GM23338 (cell line): ENCODE results near the gene CABP4. TPM values are rescaled to one million over a fixed set of nuclear protein-coding genes. Genes with fewer than 3 reads are reported as not detected.
A peak's percentile ranks its signal among the peaks of the same experiment; 100 is the strongest.

ENCODE experiments used
- ATAC-seq: fragments of 200-7000 bp; cut with Tn5 transposase; 3 replicates; pipeline ENCODE4 v1.9.1; 2020
- DNase-seq: peaks from one replicate; pipeline ENCODE4 v3.0.0-alpha.2; 2015; ENCODE audit warnings: low spot score
- H2AFZ ChIP-seq: fragments of 200-600 bp; sonication (generic); 2 replicates; pipeline ENCODE4 v1.8.0; 2016; ENCODE audit warnings: antibody characterized with exemption, mild to moderate bottlenecking, moderate library complexity
- H3F3A ChIP-seq: fragments of 200-600 bp; sonication (generic); replicated peaks from 2 replicates; pipeline ENCODE4 v1.8.0; 2017; ENCODE audit warnings: antibody characterized with exemption, mixed run types, low read depth
- H3K27ac ChIP-seq: fragments of 200-600 bp; sonication (generic); 2 replicates; pipeline ENCODE4 v1.6.1; 2016; ENCODE audit warnings: low read depth
- H3K27me3 ChIP-seq: fragments of 200-600 bp; sonication (generic); 2 replicates; pipeline ENCODE4 v1.8.0; 2016; ENCODE audit warnings: mild to moderate bottlenecking, mixed run types, moderate library complexity; ENCODE audit not compliant: insufficient read depth
- H3K36me3 ChIP-seq: fragments of 200-600 bp; sonication (generic); 2 replicates; pipeline ENCODE4 v1.8.0; 2016; ENCODE audit warnings: mild to moderate bottlenecking; ENCODE audit not compliant: insufficient read depth
- H3K4me1 ChIP-seq: fragments of 200-600 bp; sonication (generic); 2 replicates; pipeline ENCODE4 v1.8.0; 2016; ENCODE audit warnings: mild to moderate bottlenecking, moderate library complexity; ENCODE audit not compliant: insufficient read depth
- H3K4me2 ChIP-seq: fragments of 200-600 bp; sonication (generic); 2 replicates; pipeline ENCODE4 v1.7.1; 2017; ENCODE audit warnings: mixed run types
- H3K4me3 ChIP-seq: fragments of 200-600 bp; sonication (generic); 2 replicates; pipeline ENCODE4 v1.6.1; 2016; ENCODE audit warnings: mixed run types
- H3K79me2 ChIP-seq: fragments of 200-600 bp; sonication (generic); replicated peaks from 2 replicates; pipeline ENCODE4 v1.8.0; 2017; ENCODE audit warnings: mild to moderate bottlenecking; ENCODE audit not compliant: insufficient read depth
- H3K9me2 ChIP-seq: fragments of 200-600 bp; sonication (generic); 2 replicates; pipeline ENCODE4 v1.8.0; 2017; ENCODE audit not compliant: insufficient read depth
- H4K20me1 ChIP-seq: fragments of 200-600 bp; sonication (generic); replicated peaks from 2 replicates; pipeline ENCODE4 v1.8.0; 2017; ENCODE audit warnings: mild to moderate bottlenecking; ENCODE audit not compliant: insufficient read depth
- H3K27ac Mint-ChIP-seq: 2 replicates; pipeline ENCODE4 v1.8.0; 2020; ENCODE audit warnings: inconsistent platforms, mild to moderate bottlenecking, moderate library complexity, mixed read lengths
- H3K27me3 Mint-ChIP-seq: 3 replicates; pipeline ENCODE4 v1.8.0; 2022; ENCODE audit warnings: low read depth, mild to moderate bottlenecking, moderate library complexity, mixed read lengths, inconsistent platforms; ENCODE audit not compliant: insufficient read depth, poor library complexity
- H3K36me3 Mint-ChIP-seq: 3 replicates; pipeline ENCODE4 v1.8.0; 2021; ENCODE audit warnings: low read depth, mild to moderate bottlenecking, inconsistent platforms, moderate library complexity, mixed read lengths
- H3K4me1 Mint-ChIP-seq: 3 replicates; pipeline ENCODE4 v1.8.0; 2020; ENCODE audit warnings: mild to moderate bottlenecking, inconsistent platforms, mixed read lengths
- H3K4me3 Mint-ChIP-seq: 3 replicates; pipeline ENCODE4 v1.8.0; 2021; ENCODE audit warnings: moderate library complexity, mild to moderate bottlenecking, inconsistent platforms, mixed read lengths
- H3K9me3 Mint-ChIP-seq: 3 replicates; pipeline ENCODE4 v1.8.0; 2020; ENCODE audit warnings: moderate library complexity, mild to moderate bottlenecking, inconsistent platforms, mixed read lengths
- CREB1 ChIP-seq: fragments of 250-450 bp; sonication (Bioruptor Pico); IDR thresholded peaks from 2 replicates; pipeline ENCODE4 v1.5.0; 2020; ENCODE audit warnings: low read depth, mild to moderate bottlenecking, moderate library complexity
- EZH2 ChIP-seq: fragments of 200-600 bp; sonication (generic); IDR thresholded peaks from one replicate; pipeline ENCODE4 v1.8.0; 2017; ENCODE audit warnings: antibody characterized with exemption, mild to moderate bottlenecking, low read depth; ENCODE audit not compliant: unreplicated experiment
- EZH2phosphoT487 ChIP-seq: fragments of 200-600 bp; sonication (generic); IDR thresholded peaks from one replicate; pipeline ENCODE4 v1.8.1; 2018; ENCODE audit warnings: antibody characterized with exemption; ENCODE audit not compliant: unreplicated experiment
- JUNB ChIP-seq: IDR thresholded peaks from one replicate; pipeline ENCODE4 v1.6.1; 2016; ENCODE audit warnings: antibody characterized with exemption; ENCODE audit not compliant: unreplicated experiment
- NANOG ChIP-seq: IDR thresholded peaks from 2 replicates; pipeline ENCODE4 v1.6.1; 2016; ENCODE audit warnings: antibody characterized with exemption, borderline replicate concordance
- POLR2AphosphoS5 ChIP-seq: IDR thresholded peaks from 2 replicates; pipeline ENCODE4 v1.6.1; 2016; ENCODE audit warnings: antibody characterized with exemption, low read depth
- STAT1 ChIP-seq: IDR thresholded peaks from one replicate; pipeline ENCODE4 v1.6.1; 2016; ENCODE audit warnings: antibody characterized with exemption; ENCODE audit not compliant: unreplicated experiment
- ZNF114 ChIP-seq: fragments of 250-450 bp; sonication (Bioruptor Pico); IDR thresholded peaks from 2 replicates; pipeline ENCODE4 v1.5.0; 2020; ENCODE audit warnings: mild to moderate bottlenecking, moderate library complexity
- ZNF331 ChIP-seq: fragments of 250-450 bp; sonication (Bioruptor Pico); IDR thresholded peaks from 2 replicates; pipeline ENCODE4 v1.5.0; 2020; ENCODE audit warnings: low read depth, mild to moderate bottlenecking, moderate library complexity
- polyA plus RNA-seq: library from polyadenylated mRNA; unstranded; fragments of >200 nt; fragmentation: Nextera tagmentation; extraction: Ambion mirVana; gene quantifications from 2 replicates; pipeline ENCODE4 v1.2.1, GENCODE V29; 2016
- total RNA-seq: library from RNA; depleted of rRNA; stranded (reverse); fragments of >200 nt; shearing (Covaris generic); gene quantifications from 2 replicates; pipeline ENCODE4 v1.2.3, GENCODE V29; 2014
- TF ChIP-seq, protein P1 (sequence below): IDR thresholded peaks from 2 replicates; pipeline ENCODE4 v1.6.1; 2016; ENCODE audit warnings: antibody characterized with exemption
- TF ChIP-seq, protein P2 (sequence below): IDR thresholded peaks from one replicate; pipeline ENCODE4 v1.6.1; 2018; ENCODE audit warnings: antibody characterized with exemption; ENCODE audit not compliant: unreplicated experiment

The CABP4 gene
- total and polyA plus RNA-seq, 2 experiments from 2014 or later = 0.28 TPM; not detected in 1

DNA sequence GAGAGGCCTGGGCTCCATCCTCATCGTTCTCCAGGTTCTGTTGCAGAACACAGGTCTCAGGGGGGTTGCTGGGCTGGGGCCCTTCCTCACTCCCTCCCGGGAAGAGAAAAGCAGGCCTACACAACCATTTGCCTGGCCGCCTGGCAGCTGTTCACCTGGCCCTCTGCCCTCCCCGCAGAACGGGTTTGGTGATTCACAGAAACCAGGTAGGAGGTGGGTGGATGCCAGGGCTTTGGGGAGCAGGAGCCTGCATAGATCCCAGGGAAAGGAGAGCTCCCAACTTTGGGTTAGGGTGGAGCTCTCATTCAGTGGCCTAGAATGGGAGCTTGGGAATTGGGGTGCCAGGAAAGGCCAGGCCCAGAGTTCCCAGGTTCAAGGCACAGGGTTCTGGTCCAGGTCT, 12.9 kb downstream of the CABP4 start:
- ATAC-seq = no peak
- H3K9me3 Mint-ChIP-seq = no peaks in the 10 kb centered on the region
- H3K27ac ChIP-seq = no peak overlapping the region
- H3K4me3 ChIP-seq = peak overlapping the region; percentile 92
- peaks cover 9% of the 10 kb centered on the region; the same call in 1 of the 2 replicates for H3K79me2 ChIP-seq
- peak overlapping the region; percentile 93 for H3K27ac Mint-ChIP-seq
- no peak for DNase-seq
- TF ChIP-seq ZNF114 (CRISPR knock-in tag) (no peak), NANOG (no peak), STAT1 (no peak), JUNB (no peak)
- no peaks in the 10 kb centered on the region for H3F3A ChIP-seq
- H3K4me2 ChIP-seq = peak overlapping the region; percentile 93
- no peaks in the 10 kb centered on the region for H4K20me1 ChIP-seq
- H3K36me3 Mint-ChIP-seq = no peaks in the 10 kb centered on the region; the same call in 2 of the 3 replicates
- peaks cover 15% of the 10 kb centered on the region for H3K4me1 Mint-ChIP-seq
- H3K36me3 ChIP-seq = no peaks in the 10 kb centered on the region
- no peaks in the 10 kb centered on the region for H3K9me2 ChIP-seq
- peaks cover 20% of the 10 kb centered on the region for H3K27me3 Mint-ChIP-seq
- peak overlapping the region; percentile 88 for H3K4me3 Mint-ChIP-seq
- H3K27me3 ChIP-seq = no peaks in the 10 kb centered on the region
- H2AFZ ChIP-seq = no peak overlapping the region; the same call in 1 of the 2 replicates
- H3K4me1 ChIP-seq = peaks cover 13% of the 10 kb centered on the region; the same call in 1 of the 2 replicates

DNA sequence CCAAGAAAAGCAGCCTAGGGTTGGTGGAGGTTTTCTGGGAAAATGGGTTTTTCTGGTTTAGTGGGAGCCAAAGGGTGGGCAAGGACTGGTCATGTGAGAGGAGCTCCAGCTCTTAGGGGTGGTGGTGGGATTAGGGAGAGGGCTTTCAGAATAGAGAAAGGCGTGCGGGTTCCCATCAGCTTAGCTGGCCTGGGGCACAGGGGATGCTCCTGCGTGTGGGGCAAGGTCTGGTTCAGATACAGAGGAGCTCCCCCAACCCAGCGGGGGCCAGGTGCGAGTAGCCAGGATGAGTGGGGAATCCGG, 13.3 kb downstream of the CABP4 start:
- Mint-ChIP-seq H3K27me3 (peaks cover 20% of the 10 kb centered on the region), H3K4me1 (peaks cover 15% of the 10 kb centered on the region), H3K9me3 (no peaks in the 10 kb centered on the region), H3K36me3 (no peaks in the 10 kb centered on the region; the same call in 2 of the 3 replicates), H3K4me3 (peak overlapping the region; percentile 88), H3K27ac (peak overlapping the region; percentile 93)
- H3F3A ChIP-seq = no peaks in the 10 kb centered on the region
- peak overlapping the region; percentile 93 for H3K4me2 ChIP-seq
- no peaks in the 10 kb centered on the region for H4K20me1 ChIP-seq
- H2AFZ ChIP-seq = peak overlapping the region; percentile 78
- ATAC-seq (no peak; the same call in 2 of the 3 replicates), DNase-seq (peak; percentile 58)
- TF ChIP-seq EZH2 (no peak), ZNF114 (CRISPR knock-in tag) (no peak), JUNB (no peak), POLR2AphosphoS5 (no peak), ZNF331 (CRISPR knock-in tag) (no peak), EZH2phosphoT487 (no peak), NANOG (no peak), CREB1 (CRISPR knock-in tag) (no peak)
- TF ChIP-seq, protein P1, sequence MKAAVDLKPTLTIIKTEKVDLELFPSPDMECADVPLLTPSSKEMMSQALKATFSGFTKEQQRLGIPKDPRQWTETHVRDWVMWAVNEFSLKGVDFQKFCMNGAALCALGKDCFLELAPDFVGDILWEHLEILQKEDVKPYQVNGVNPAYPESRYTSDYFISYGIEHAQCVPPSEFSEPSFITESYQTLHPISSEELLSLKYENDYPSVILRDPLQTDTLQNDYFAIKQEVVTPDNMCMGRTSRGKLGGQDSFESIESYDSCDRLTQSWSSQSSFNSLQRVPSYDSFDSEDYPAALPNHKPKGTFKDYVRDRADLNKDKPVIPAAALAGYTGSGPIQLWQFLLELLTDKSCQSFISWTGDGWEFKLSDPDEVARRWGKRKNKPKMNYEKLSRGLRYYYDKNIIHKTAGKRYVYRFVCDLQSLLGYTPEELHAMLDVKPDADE = no peak
- TF ChIP-seq, protein P2, sequence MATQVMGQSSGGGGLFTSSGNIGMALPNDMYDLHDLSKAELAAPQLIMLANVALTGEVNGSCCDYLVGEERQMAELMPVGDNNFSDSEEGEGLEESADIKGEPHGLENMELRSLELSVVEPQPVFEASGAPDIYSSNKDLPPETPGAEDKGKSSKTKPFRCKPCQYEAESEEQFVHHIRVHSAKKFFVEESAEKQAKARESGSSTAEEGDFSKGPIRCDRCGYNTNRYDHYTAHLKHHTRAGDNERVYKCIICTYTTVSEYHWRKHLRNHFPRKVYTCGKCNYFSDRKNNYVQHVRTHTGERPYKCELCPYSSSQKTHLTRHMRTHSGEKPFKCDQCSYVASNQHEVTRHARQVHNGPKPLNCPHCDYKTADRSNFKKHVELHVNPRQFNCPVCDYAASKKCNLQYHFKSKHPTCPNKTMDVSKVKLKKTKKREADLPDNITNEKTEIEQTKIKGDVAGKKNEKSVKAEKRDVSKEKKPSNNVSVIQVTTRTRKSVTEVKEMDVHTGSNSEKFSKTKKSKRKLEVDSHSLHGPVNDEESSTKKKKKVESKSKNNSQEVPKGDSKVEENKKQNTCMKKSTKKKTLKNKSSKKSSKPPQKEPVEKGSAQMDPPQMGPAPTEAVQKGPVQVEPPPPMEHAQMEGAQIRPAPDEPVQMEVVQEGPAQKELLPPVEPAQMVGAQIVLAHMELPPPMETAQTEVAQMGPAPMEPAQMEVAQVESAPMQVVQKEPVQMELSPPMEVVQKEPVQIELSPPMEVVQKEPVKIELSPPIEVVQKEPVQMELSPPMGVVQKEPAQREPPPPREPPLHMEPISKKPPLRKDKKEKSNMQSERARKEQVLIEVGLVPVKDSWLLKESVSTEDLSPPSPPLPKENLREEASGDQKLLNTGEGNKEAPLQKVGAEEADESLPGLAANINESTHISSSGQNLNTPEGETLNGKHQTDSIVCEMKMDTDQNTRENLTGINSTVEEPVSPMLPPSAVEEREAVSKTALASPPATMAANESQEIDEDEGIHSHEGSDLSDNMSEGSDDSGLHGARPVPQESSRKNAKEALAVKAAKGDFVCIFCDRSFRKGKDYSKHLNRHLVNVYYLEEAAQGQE = no peak
- no peaks in the 10 kb centered on the region for H3K36me3 ChIP-seq
- peaks cover 13% of the 10 kb centered on the region; the same call in 1 of the 2 replicates for H3K4me1 ChIP-seq
- no peaks in the 10 kb centered on the region for H3K9me2 ChIP-seq
- H3K27me3 ChIP-seq = no peaks in the 10 kb centered on the region
- no peak overlapping the region for H3K27ac ChIP-seq
- H3K79me2 ChIP-seq = peaks cover 9% of the 10 kb centered on the region; the same call in 1 of the 2 replicates
- H3K4me3 ChIP-seq = peak overlapping the region; percentile 92
